Stimulated activated CD4-positive, alpha-beta T cell treated with anti-CD3 and anti-CD28 coated beads, Interleukin-2, amount 100 ng/mL, for 48 hours (primary cell): ENCODE results near the gene ST8SIA1.
"Not testable (repeated sequence)": the region's sequence is repeated elsewhere in the genome, so short reads cannot be mapped to it uniquely, and the experiment has no call there.

Experiments used
- DNase-seq, 2 donors: peaks; one replicate each; pipeline ENCODE4 v3.0.0-alpha.2; 2020

ST8SIA1 gene

GRCh38 chr12:22146686-22147085 is 187.8 kb downstream of the ST8SIA1 start:
- DNase-seq = not testable (repeated sequence)
